ENCODE data around the gene PHKA2. TPM values are rescaled to one million over a fixed set of nuclear protein-coding genes. Genes with fewer than 3 reads are reported as not detected.
A peak's percentile ranks its signal among the peaks of the same experiment; 100 is the strongest.

The PHKA2 gene
- total and polyA plus RNA-seq, 10 of the 15 experiments (the other 5 are each of a cell fraction or from before 2014, with no cell fraction given) = 1.4 to 25.6 (median 15.4) TPM

DNA sequence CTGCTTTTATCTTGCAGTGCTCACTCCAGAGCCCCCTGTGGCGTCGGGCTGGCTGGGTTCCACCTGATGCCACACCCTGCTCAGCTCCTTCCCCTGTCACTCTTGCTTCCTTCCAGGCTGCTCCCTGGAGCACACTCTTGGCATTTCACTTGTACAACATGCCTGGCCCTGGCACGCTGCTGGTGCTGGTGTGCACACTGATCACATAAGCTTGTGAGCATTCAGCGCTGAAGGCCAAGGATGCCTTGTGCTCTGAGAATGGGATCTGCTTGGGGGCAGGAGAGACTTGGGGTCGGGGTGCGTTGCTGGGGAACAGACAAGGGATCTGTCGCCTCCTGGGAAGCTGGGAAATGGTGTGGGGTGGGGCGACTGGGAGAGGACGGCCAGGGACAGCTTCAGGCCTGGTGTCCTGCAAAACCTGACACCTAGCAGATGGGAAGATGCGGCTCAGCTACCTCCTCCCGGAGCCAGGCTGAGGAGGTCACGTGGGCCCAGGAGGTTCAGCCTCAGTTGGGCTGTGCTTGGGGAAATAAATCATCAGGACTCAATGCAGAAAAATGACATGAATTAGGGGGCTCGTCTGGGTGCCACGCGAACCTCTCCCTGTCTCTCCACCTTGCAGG, 108.5 kb downstream of the PHKA2 start:
- no peak for DNase-seq (ENCODE audit: low read depth, low spot score)
- Histone ChIP-seq H3K79me2 (ENCODE audit: control insufficient read depth, insufficient read depth, low read length) (no peaks in the 10 kb centered on the region), H3K36me3 (ENCODE audit: control insufficient read depth in 2 of 2, insufficient read depth in 2 of 2, low read length in 1 of 2) (no peaks in the 10 kb centered on the region), H2AFZ (ENCODE audit: control insufficient read depth, low read depth, low read length) (no peak overlapping the region), H3K4me3 (no peak overlapping the region), H3K27ac (ENCODE audit: control insufficient read depth, insufficient read depth) (no peak overlapping the region), H3K9ac (ENCODE audit: control insufficient read depth, insufficient read depth, low read length) (no peak overlapping the region), H3K4me2 (ENCODE audit: control insufficient read depth, insufficient read depth) (no peak overlapping the region), H3K4me1 (ENCODE audit: control insufficient read depth, insufficient read depth, low read length) (no peaks in the 10 kb centered on the region), H3K9me3 (replicated peaks; ENCODE audit: control insufficient read depth, insufficient read depth, low read length) (no peaks in the 10 kb centered on the region), H4K20me1 (ENCODE audit: control insufficient read depth, insufficient read depth) (no peaks in the 10 kb centered on the region), H3K27me3 (replicated peaks in 1 of 2; ENCODE audit: control insufficient read depth in 2 of 2, insufficient read depth in 2 of 2, low read length in 1 of 2) (no peaks in the 10 kb centered on the region)
- POLR2A ChIA-PET = no interaction called here
- SMC1A ChIA-PET (ENCODE audit: uncharacterized antibody, unreplicated experiment) = no interaction called here
- RAD21 ChIA-PET (ENCODE audit: unreplicated experiment) = interaction anchor here (0.6 kb wide), 1 partner anchor 205 kb away, joined by 3 read pairs; no protein-coding TSS in a partner anchor
- no TSS peak for BruUV-seq (replicated peaks)
- CTCF ChIA-PET = no interaction called here
- in situ Hi-C loops (cut with MboI) = no loop called here
- no peak for FAIRE-seq
- intact Hi-C loops (cut with micrococcal nuclease; ENCODE audit: unreplicated experiment) = no loop called here
- no peak for ATAC-seq
- TF ChIP-seq, protein P1, sequence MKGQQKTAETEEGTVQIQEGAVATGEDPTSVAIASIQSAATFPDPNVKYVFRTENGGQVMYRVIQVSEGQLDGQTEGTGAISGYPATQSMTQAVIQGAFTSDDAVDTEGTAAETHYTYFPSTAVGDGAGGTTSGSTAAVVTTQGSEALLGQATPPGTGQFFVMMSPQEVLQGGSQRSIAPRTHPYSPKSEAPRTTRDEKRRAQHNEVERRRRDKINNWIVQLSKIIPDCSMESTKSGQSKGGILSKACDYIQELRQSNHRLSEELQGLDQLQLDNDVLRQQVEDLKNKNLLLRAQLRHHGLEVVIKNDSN (IDR thresholded peaks at IDR 0.05; ENCODE audit: borderline replicate concordance, extremely low read length, insufficient read depth, low read depth, low read length) = peak; percentile 22
- TF ChIP-seq CEBPB (IDR thresholded peaks at IDR 0.05; ENCODE audit: borderline replicate concordance in 1 of 2, low read depth in 2 of 2, low read length in 2 of 2) = no peak
- WGBS (ENCODE audit: insufficient coverage, insufficient replicate concordance, low lambda C conversion rate, missing lambda C conversion rate) = 77% methylated on average over 15 of the region's 15 CpGs

DNA sequence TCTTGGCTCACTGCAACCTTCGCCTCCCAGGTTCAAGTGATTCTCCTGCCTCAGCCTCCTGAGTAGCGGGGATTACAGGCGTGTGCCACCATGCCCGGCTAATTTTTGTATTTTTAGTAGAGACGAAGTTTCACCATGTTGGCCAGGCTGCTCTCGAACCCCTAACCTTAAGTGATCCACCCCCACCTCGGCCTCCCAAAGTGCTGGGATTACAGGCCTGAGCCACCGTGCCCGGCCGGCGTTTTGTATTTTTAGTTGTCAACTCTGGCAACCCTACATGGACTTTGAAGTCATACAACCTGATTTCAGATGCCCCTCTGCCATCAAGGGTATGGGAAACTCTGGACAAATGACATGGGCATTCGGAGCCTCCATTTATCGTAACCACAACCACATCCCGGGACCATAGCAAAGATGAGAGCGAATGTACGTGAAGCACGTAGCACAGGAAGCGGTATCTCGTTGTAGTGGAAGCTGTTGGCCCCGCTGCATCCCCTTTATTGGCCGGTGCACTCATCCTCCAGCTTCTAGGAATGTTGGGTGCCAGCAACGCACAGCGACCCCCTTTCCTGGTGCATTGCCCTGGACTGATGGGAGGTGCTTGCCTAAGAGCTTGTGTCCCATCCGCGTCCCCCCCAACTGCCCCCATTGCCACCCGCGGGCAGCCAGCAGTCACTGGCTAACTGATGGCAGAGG, 109.2 kb downstream of the PHKA2 start:
- ChIA-PET SMC1A (ENCODE audit: uncharacterized antibody, unreplicated experiment) (no interaction called here), POLR2A (no interaction called here), CTCF (no interaction called here), RAD21 (ENCODE audit: unreplicated experiment) (no interaction called here)
- BruUV-seq (replicated peaks) = no TSS peak
- no peak overlapping the region for H2AFZ ChIP-seq (ENCODE audit: control insufficient read depth, low read depth, low read length)
- H3K4me2 ChIP-seq (ENCODE audit: control insufficient read depth, insufficient read depth) = no peak overlapping the region
- ATAC-seq = no peak
- H3K36me3 ChIP-seq (ENCODE audit: control insufficient read depth in 2 of 2, insufficient read depth in 2 of 2, low read length in 1 of 2) = no peaks in the 10 kb centered on the region
- 68% methylated on average over 27 of the region's 27 CpGs for WGBS (ENCODE audit: insufficient coverage, insufficient replicate concordance, low lambda C conversion rate, missing lambda C conversion rate)
- intact Hi-C loops (cut with micrococcal nuclease; ENCODE audit: unreplicated experiment) (no loop called here), in situ Hi-C loops (cut with MboI) (no loop called here)
- H3K4me1 ChIP-seq (ENCODE audit: control insufficient read depth, insufficient read depth, low read length) = no peaks in the 10 kb centered on the region
- H3K9ac ChIP-seq (ENCODE audit: control insufficient read depth, insufficient read depth, low read length) = no peak overlapping the region
- H3K9me3 ChIP-seq (replicated peaks; ENCODE audit: control insufficient read depth, insufficient read depth, low read length) = no peaks in the 10 kb centered on the region
- no peaks in the 10 kb centered on the region for H3K27me3 ChIP-seq (replicated peaks in 1 of 2; ENCODE audit: control insufficient read depth in 2 of 2, insufficient read depth in 2 of 2, low read length in 1 of 2)
- no peaks in the 10 kb centered on the region for H4K20me1 ChIP-seq (ENCODE audit: control insufficient read depth, insufficient read depth)
- H3K79me2 ChIP-seq (ENCODE audit: control insufficient read depth, insufficient read depth, low read length) = no peaks in the 10 kb centered on the region
- FAIRE-seq = no peak
- no peak overlapping the region for H3K27ac ChIP-seq (ENCODE audit: control insufficient read depth, insufficient read depth)
- H3K4me3 ChIP-seq = no peak overlapping the region
- no peak for DNase-seq (ENCODE audit: low read depth, low spot score)
- TF ChIP-seq JUND (IDR thresholded peaks at IDR 0.05; ENCODE audit: low read depth, low read length) = no peak
- TF ChIP-seq, protein P2, sequence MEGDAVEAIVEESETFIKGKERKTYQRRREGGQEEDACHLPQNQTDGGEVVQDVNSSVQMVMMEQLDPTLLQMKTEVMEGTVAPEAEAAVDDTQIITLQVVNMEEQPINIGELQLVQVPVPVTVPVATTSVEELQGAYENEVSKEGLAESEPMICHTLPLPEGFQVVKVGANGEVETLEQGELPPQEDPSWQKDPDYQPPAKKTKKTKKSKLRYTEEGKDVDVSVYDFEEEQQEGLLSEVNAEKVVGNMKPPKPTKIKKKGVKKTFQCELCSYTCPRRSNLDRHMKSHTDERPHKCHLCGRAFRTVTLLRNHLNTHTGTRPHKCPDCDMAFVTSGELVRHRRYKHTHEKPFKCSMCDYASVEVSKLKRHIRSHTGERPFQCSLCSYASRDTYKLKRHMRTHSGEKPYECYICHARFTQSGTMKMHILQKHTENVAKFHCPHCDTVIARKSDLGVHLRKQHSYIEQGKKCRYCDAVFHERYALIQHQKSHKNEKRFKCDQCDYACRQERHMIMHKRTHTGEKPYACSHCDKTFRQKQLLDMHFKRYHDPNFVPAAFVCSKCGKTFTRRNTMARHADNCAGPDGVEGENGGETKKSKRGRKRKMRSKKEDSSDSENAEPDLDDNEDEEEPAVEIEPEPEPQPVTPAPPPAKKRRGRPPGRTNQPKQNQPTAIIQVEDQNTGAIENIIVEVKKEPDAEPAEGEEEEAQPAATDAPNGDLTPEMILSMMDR (IDR thresholded peaks at IDR 0.05 in 2 of 3, conservative IDR thresholded peaks at IDR 0.05 in 1 of 3; ENCODE audit: control insufficient read depth in 2 of 3, extremely low read depth in 1 of 3, insufficient read depth in 1 of 3, low read depth in 3 of 3, low read length in 3 of 3) = no peak
- TF ChIP-seq, protein P1 (IDR thresholded peaks at IDR 0.05; ENCODE audit: borderline replicate concordance, extremely low read length, insufficient read depth, low read depth, low read length) = no peak
- no peak for TF ChIP-seq CBX3 (IDR thresholded peaks at IDR 0.05; ENCODE audit: borderline replicate concordance, low read depth)
- no peak for TF ChIP-seq SMC3 (IDR thresholded peaks at IDR 0.05; ENCODE audit: borderline replicate concordance, low read length)
- no peak for TF ChIP-seq MEF2B (IDR thresholded peaks at IDR 0.05; ENCODE audit: partially characterized antibody, poor library complexity, severe bottlenecking)
- no peak for TF ChIP-seq MEF2A (IDR thresholded peaks at IDR 0.05; ENCODE audit: insufficient read depth, low read depth, low read length)
- TF ChIP-seq NBN (IDR thresholded peaks at IDR 0.05) = no peak
- TF ChIP-seq RFX5 (IDR thresholded peaks at IDR 0.05; ENCODE audit: low read depth, low read length) = no peak
- TF ChIP-seq RUNX3 (IDR thresholded peaks at IDR 0.05; ENCODE audit: low read length) = no peak
- no peak for TF ChIP-seq RAD51 (IDR thresholded peaks at IDR 0.05)
- no peak for TF ChIP-seq SREBF2 (IDR thresholded peaks at IDR 0.05; ENCODE audit: low read length)

Data from GM12878 (cell line).